Measurements from ENCODE around the gene MYH14. TPM values are rescaled to one million over a fixed set of nuclear protein-coding genes. Genes with fewer than 3 reads are reported as not detected.

MYH14 gene
- total RNA-seq, 1 donor from 2014 or later, result 23.8 TPM

DNA sequence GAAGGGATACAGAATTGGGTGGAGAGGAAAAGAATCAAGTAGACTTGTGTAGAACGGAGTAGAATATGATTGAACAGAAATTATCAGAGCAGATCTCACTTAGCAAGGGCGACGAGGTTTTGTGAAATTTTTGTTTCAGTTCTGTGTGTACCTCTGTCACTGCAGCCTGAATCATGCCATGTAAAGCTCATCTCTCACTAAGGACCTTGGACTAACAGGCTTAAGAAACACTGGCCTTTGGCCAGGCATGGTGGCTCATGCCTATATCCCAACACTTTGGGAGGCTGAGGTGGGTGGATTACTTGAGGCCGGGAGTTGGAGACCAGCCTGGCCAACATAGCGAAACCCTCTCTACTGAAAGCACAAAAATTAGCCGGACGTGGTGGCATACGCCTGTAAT is 62.6 kb downstream of the MYH14 start:
- DNase-seq (ENCODE audit: low read depth), result no peak
- TF ChIP-seq, protein P1, sequence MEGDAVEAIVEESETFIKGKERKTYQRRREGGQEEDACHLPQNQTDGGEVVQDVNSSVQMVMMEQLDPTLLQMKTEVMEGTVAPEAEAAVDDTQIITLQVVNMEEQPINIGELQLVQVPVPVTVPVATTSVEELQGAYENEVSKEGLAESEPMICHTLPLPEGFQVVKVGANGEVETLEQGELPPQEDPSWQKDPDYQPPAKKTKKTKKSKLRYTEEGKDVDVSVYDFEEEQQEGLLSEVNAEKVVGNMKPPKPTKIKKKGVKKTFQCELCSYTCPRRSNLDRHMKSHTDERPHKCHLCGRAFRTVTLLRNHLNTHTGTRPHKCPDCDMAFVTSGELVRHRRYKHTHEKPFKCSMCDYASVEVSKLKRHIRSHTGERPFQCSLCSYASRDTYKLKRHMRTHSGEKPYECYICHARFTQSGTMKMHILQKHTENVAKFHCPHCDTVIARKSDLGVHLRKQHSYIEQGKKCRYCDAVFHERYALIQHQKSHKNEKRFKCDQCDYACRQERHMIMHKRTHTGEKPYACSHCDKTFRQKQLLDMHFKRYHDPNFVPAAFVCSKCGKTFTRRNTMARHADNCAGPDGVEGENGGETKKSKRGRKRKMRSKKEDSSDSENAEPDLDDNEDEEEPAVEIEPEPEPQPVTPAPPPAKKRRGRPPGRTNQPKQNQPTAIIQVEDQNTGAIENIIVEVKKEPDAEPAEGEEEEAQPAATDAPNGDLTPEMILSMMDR (conservative IDR thresholded peaks at IDR 0.05; ENCODE audit: low read depth, low read length), result no peak
- no peak overlapping the region for H3K4me3 ChIP-seq (ENCODE audit: low read depth, low read length)

- DNase-seq (ENCODE audit: low read depth), result no peak
- H3K4me3 ChIP-seq (ENCODE audit: low read depth, low read length), result no peak overlapping the region
- TF ChIP-seq, protein P1 (conservative IDR thresholded peaks at IDR 0.05; ENCODE audit: low read depth, low read length), result no peak
Measured at GRCh38 chr19:50266896-50267295, 63.5 kb downstream of the MYH14 start.

DNA sequence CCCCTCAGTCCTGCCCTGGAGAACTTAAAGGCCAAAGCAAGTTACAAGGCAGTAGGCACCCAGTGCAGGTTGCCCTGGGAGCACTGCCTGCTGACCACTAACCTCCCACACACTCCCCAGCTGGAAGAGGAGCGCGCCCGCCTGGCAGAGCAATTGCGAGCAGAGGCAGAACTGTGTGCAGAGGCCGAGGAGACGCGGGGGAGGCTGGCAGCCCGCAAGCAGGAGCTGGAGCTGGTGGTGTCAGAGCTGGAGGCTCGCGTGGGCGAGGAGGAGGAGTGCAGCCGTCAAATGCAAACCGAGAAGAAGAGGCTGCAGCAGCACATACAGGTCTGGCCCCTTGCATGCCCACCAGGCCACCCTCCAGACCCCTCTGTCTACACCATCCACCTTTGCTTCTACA is 64.6 kb downstream of the MYH14 start:
- no peak overlapping the region for H3K4me3 ChIP-seq (ENCODE audit: low read depth, low read length)
- no peak for DNase-seq (ENCODE audit: low read depth)
- TF ChIP-seq, protein P1 (conservative IDR thresholded peaks at IDR 0.05; ENCODE audit: low read depth, low read length), result no peak

GRCh38 chr19:50268501-50268900 is 65.1 kb downstream of the MYH14 start:
- H3K4me3 ChIP-seq (ENCODE audit: low read depth, low read length), result no peak overlapping the region
- TF ChIP-seq, protein P1 (conservative IDR thresholded peaks at IDR 0.05; ENCODE audit: low read depth, low read length), result no peak
- DNase-seq (ENCODE audit: low read depth), result no peak

DNA sequence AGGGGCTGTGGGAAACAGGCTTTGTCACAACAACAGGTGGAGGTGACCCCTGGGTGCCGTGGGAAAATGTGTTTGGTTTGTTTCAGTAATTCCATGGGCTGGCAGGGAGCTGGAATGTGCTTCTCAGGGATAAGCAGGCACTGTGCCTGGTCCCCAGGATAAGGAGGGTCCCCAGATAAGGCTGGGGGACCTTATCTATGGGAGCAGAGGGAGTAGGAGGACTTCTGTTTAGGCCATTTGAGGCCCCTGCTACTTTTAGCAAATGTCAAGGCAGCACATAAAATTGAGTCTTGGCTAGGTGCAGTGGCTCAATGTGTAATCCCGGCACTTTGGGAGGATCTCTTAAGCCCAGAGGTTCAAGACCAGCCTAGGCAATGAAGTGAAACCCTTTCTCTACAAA is 66.2 kb downstream of the MYH14 start:
- DNase-seq (ENCODE audit: low read depth), result no peak
- TF ChIP-seq, protein P1 (conservative IDR thresholded peaks at IDR 0.05; ENCODE audit: low read depth, low read length), result no peak
- no peak overlapping the region for H3K4me3 ChIP-seq (ENCODE audit: low read depth, low read length)

DNA sequence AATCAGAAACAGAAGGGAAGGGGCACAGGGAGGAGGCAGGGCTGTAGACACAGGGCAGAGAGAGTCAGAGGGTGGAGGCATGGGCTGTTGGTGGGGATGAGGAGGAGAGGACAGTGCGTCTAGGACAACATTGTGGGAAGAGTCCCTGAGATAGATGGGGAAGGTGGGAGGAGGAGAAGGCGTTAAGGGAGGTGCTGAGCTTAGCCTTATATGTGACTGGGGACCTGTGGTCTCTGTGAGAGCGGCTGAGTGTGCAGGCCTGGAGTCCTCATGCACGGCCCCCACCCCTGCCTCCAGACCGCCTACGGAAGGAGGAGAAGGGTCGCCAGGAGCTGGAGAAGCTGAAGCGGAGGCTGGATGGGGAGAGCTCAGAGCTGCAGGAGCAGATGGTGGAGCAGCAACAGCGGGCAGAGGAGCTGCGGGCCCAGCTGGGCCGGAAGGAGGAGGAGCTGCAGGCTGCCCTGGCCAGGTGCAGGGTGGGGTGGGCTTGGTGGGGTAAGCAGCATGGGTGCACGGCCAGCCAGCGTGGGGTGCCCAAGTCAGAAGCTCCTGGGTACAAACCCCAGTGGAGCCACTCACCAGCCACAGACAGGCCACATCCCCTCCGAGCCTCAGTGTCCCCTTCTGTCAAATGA is 69.0 kb downstream of the MYH14 start:
- TF ChIP-seq, protein P1 (conservative IDR thresholded peaks at IDR 0.05; ENCODE audit: low read depth, low read length), result no peak
- H3K4me3 ChIP-seq (ENCODE audit: low read depth, low read length), result no peak overlapping the region
- DNase-seq (ENCODE audit: low read depth), result no peak

DNA sequence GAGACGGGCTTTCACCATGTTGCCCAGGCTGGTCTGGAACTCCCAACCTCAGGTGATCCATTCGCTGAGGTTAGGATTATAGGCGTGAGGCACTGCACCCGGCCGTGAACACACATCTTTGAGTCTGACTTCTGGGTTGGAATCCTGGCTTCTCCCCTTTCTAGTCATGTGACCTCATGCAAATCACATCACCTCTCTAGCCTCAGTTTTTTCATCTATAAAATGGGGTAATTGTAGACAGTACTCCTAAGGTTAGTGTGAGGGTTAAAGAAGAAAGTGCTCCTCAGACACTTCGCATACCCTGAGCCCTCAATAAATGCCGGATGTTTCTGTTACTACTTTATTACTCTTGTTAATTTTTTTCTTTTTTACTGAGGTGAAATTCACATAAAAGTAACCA is 70.4 kb downstream of the MYH14 start:
- TF ChIP-seq, protein P1 (conservative IDR thresholded peaks at IDR 0.05; ENCODE audit: low read depth, low read length), result no peak
- DNase-seq (ENCODE audit: low read depth), result no peak

More for the DNA sequence above, 70.4 kb downstream of the MYH14 start:
- no peak overlapping the region for H3K4me3 ChIP-seq (ENCODE audit: low read depth, low read length)

Measured in epithelial cell of proximal tubule (primary cell).